Gastroesophageal sphincter (tissue), 4 donors: ENCODE data around the gene PIK3C2G. TPM values are rescaled to one million over a fixed set of nuclear protein-coding genes. Genes with fewer than 3 reads are reported as not detected.
A peak's percentile ranks its signal among the peaks of the same experiment; 100 is the strongest.

ENCODE experiments used
- ATAC-seq: fragments of 150-250 bp; one replicate; pipeline ENCODE4 v1.9.1; 2016; ENCODE audit warnings: mild to moderate bottlenecking, moderate library complexity
- H3K27ac ChIP-seq, 4 donors: fragments of 200-600 bp; sonication (generic) in 3 of 4; 1 replicate in 3 of 4; 2 replicates in 1 of 4; pipeline ENCODE4 v1.5.1; 2016 to 2019
- H3K27me3 ChIP-seq: fragments of 200-600 bp; sonication (generic); one replicate; pipeline ENCODE4 v1.5.1; 2019
- H3K36me3 ChIP-seq, 2 donors: fragments of 200-600 bp; sonication (generic); one replicate each; pipeline ENCODE4 v1.5.1; 2019; ENCODE audit warnings: control low read depth in 1 of 2
- H3K4me1 ChIP-seq, 3 donors: fragments of 200-600 bp; sonication (generic); 1 replicate in 2 of 3; 2 replicates in 1 of 3; pipeline ENCODE4 v1.5.1; 2016 to 2019; ENCODE audit warnings: control low read depth in 2 of 3
- H3K4me3 ChIP-seq, 2 donors: fragments of 200-600 bp; sonication (generic); one replicate each; pipeline ENCODE4 v1.5.1; 2019; ENCODE audit warnings: mild to moderate bottlenecking in 1 of 2, moderate library complexity in 1 of 2
- H3K9me3 ChIP-seq, 3 donors: fragments of 200-600 bp; sonication (generic); one replicate each; pipeline ENCODE4 v1.5.1; 2017 to 2019; ENCODE audit warnings: control low read depth in 2 of 3
- CTCF ChIP-seq, 4 experiments: fragments of 200-600 bp in 2 of 4; fragments of 450-650 bp in 2 of 4; sonication (generic) in 1 of 4; IDR thresholded peaks; one replicate each; pipeline ENCODE4 v1.5.1; 2017 to 2019; ENCODE audit warnings: antibody characterized with exemption in 4 of 4, mild to moderate bottlenecking in 2 of 4, moderate library complexity in 2 of 4
- EP300 ChIP-seq: sonication (generic); formaldehyde crosslinking; IDR thresholded peaks from one replicate; pipeline ENCODE4 v1.6.1; 2017; ENCODE audit warnings: antibody characterized with exemption, mild to moderate bottlenecking
- POLR2A ChIP-seq, 2 donors: fragments of 450-650 bp; IDR thresholded peaks; one replicate each; pipeline ENCODE4 v1.6.1; 2017; ENCODE audit warnings: antibody characterized with exemption in 2 of 2, mild to moderate bottlenecking in 2 of 2, moderate library complexity in 1 of 2
- POLR2AphosphoS5 ChIP-seq: sonication (generic); formaldehyde crosslinking; IDR thresholded peaks from one replicate; pipeline ENCODE4 v1.6.1; 2017; ENCODE audit warnings: antibody characterized with exemption
- WGBS, 2 donors: methylation state at CpG; one replicate each; pipeline ENCODE4 v1.1.5; 2018; ENCODE audit warnings: low coverage in 1 of 2; 5-methylcytosine and 5-hydroxymethylcytosine counted together
- total RNA-seq, 4 donors: library from RNA; depleted of rRNA; stranded (reverse); fragments of >200 nt; gene quantifications; one replicate each; pipeline ENCODE4 v1.1.0, GENCODE V29; 2016

PIK3C2G gene
- total RNA-seq, 4 donors from 2014 or later: 0.40 to 0.79 (median 0.69) TPM; not detected in 1

DNA sequence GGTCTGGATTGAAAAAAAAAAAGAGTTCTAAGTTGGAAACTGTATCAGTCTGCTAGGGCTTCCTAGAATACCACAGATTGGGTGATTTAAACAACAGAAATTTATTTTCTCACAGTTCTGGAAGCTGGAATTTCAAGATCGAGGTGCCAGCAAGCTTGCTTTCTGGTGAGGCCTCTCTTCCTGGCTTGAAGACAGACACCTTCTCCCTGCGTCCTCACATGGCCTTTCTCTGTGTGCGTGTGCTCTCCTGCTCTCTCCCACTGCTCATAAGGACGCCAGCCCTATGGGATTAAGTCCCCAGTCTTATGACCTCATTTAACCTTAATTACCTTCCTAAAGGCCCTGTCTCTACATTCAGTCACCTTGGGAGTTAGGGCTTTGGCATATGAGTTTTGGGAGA, 215.5 kb downstream of the PIK3C2G start:
- Histone ChIP-seq H3K4me3 (no peak overlapping the region), H3K27me3 (no peaks in the 10 kb centered on the region), H3K9me3 (no peaks in the 10 kb centered on the region), H3K36me3 (no peaks in the 10 kb centered on the region), H3K27ac (peak overlapping the region in 2 of 4 donors; percentile 48 to 50), H3K4me1 (peaks cover 0 to 4% (median 4%) of the 10 kb centered on the region in 3 donors)
- TF ChIP-seq POLR2A (IDR thresholded peaks at IDR 0.05) (no peak), CTCF (IDR thresholded peaks at IDR 0.05) (no peak), POLR2AphosphoS5 (no peak), EP300 (no peak)
- ATAC-seq: peak; percentile 69
- WGBS, 2 donors: 22 to 33% methylated on average over 3 of the region's 4 CpGs

DNA sequence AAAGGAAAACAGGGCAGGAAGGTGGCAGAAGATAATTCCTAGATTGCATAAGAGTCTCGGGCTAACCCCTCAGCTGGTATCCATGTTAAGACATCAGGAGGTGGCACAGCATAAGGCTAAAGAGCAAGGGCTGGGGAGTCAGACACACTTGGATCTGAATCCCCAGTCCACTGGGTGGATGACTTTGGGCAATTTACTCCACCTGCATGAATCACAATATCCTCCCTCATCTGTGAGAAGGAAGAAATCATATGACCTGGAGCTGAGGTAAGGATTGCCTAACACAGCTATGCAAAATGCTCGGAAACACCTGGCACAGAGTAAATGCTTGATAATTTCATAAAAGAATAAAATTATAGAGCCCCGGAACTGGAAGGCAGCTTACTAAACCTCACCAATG, 217.9 kb downstream of the PIK3C2G start:
- Histone ChIP-seq H3K27ac (no peak overlapping the region), H3K4me3 (no peak overlapping the region), H3K4me1 (peaks cover 0 to 9% (median 4%) of the 10 kb centered on the region in 3 donors), H3K27me3 (no peaks in the 10 kb centered on the region), H3K36me3 (no peaks in the 10 kb centered on the region), H3K9me3 (no peaks in the 10 kb centered on the region)
- no peak for ATAC-seq
- 75 to 93% methylated on average over 2 to 3 of the region's 3 CpGs for WGBS, 2 donors
- TF ChIP-seq CTCF (IDR thresholded peaks at IDR 0.05): no peak
- TF ChIP-seq POLR2AphosphoS5: no peak
- TF ChIP-seq EP300: no peak
- TF ChIP-seq POLR2A (IDR thresholded peaks at IDR 0.05): no peak

DNA sequence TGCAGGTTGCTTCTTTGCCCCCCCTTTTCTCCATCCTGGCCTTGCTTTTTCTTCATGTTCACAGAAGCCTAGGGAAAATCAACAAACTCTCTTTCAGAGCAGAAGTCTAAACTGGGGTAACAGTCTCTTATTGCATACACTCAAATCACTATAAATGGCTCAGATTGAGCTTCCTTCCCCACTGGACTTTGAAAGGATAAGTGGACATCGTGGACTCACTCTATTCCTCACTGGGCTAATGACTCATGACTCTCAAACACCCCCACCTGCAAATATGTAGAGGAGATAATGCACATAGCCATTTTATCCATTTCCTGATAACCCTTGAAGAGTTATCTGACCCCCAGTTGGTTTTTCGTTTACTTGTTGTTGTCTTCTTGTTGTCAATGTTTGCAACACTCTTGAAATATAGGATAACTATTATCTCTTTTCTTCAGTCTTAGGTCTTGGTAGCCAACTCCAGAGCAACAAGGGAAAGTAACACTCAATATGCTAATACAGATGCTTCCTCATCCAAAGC, 221.3 kb downstream of the PIK3C2G start:
- no peaks in the 10 kb centered on the region for H3K9me3 ChIP-seq
- no peak overlapping the region for H3K27ac ChIP-seq
- H3K4me1 ChIP-seq: peaks cover 0 to 4% (median 4%) of the 10 kb centered on the region in 3 donors
- ATAC-seq: no peak
- H3K27me3 ChIP-seq: no peaks in the 10 kb centered on the region
- H3K36me3 ChIP-seq: no peaks in the 10 kb centered on the region
- TF ChIP-seq EP300 (no peak), POLR2AphosphoS5 (no peak), POLR2A (IDR thresholded peaks at IDR 0.05) (no peak), CTCF (IDR thresholded peaks at IDR 0.05) (no peak)
- 57 to 85% methylated on average over 2 of the region's 2 CpGs for WGBS, 2 donors
- H3K4me3 ChIP-seq: no peak overlapping the region

- no peaks in the 10 kb centered on the region for H3K27me3 ChIP-seq
- no peak for TF ChIP-seq POLR2A (IDR thresholded peaks at IDR 0.05)
- no peak for TF ChIP-seq EP300
- TF ChIP-seq POLR2AphosphoS5: no peak
- TF ChIP-seq CTCF (IDR thresholded peaks at IDR 0.05): no peak
- peak; percentile 58 for ATAC-seq
- no peaks in the 10 kb centered on the region for H3K9me3 ChIP-seq
- peaks cover 0 to 4% (median 4%) of the 10 kb centered on the region in 3 donors for H3K4me1 ChIP-seq
- 50 to 56% methylated on average over 3 of the region's 3 CpGs for WGBS, 2 donors
- H3K36me3 ChIP-seq: no peaks in the 10 kb centered on the region
- H3K27ac ChIP-seq: peak overlapping the region in 1 of 4 donors; percentile 2
- no peak overlapping the region for H3K4me3 ChIP-seq
These were observed 222.5 kb downstream of the PIK3C2G start for GRCh38 chr12:18483698-18484325.

- Histone ChIP-seq H3K4me3 (no peak overlapping the region), H3K36me3 (no peaks in the 10 kb centered on the region), H3K27ac (no peak overlapping the region), H3K27me3 (no peaks in the 10 kb centered on the region), H3K9me3 (no peaks in the 10 kb centered on the region), H3K4me1 (peaks cover 0 to 4% (median 0%) of the 10 kb centered on the region in 3 donors)
- ATAC-seq: no peak
- no peak for TF ChIP-seq EP300
- TF ChIP-seq POLR2A (IDR thresholded peaks at IDR 0.05): no peak
- no peak for TF ChIP-seq CTCF (IDR thresholded peaks at IDR 0.05)
- TF ChIP-seq POLR2AphosphoS5: no peak
- 74 to 78% methylated on average over 2 of the region's 2 CpGs for WGBS, 2 donors
These were observed 224.7 kb downstream of the PIK3C2G start for GRCh38 chr12:18486036-18486435.
